ENCODE measurements around the gene ADAT2.

GRCh38 chr6:143443096-143443495, 7.4 kb downstream of the ADAT2 start:
- TF ChIP-seq CBX2 (IDR thresholded peaks at IDR 0.05; ENCODE audit: low read depth, low read length) (no peak), CBX2 (CRISPR knock-in tag; IDR thresholded peaks at IDR 0.05; ENCODE audit: low read depth) (no peak), SMARCC2 (IDR thresholded peaks at IDR 0.05) (no peak), PHF8 (CRISPR knock-in tag; IDR thresholded peaks at IDR 0.05) (no peak), ZNF326 (CRISPR knock-in tag; IDR thresholded peaks at IDR 0.05; ENCODE audit: borderline replicate concordance) (no peak)
